Measurements from ENCODE around the gene ZFAND3. TPM values are rescaled to one million over a fixed set of nuclear protein-coding genes. Genes with fewer than 3 reads are reported as not detected.
A peak's percentile ranks its signal among the peaks of the same experiment; 100 is the strongest.

Gene ZFAND3
- polyA plus RNA-seq, 3 donors, result 11.5 to 21.1 (median 11.7) TPM

- Histone ChIP-seq H3K27ac (ENCODE audit: low read depth in 1 of 2, low read length in 2 of 2) (peak overlapping the region in 1 of 2 donors; percentile 42), H3K9me3 (replicated peaks in 1 of 2; ENCODE audit: control insufficient read depth in 1 of 2, insufficient read depth in 1 of 2, low read length in 2 of 2) (no peaks in the 10 kb centered on the region), H3K4me2 (replicated peaks; ENCODE audit: extremely low read depth, low read length, poor library complexity, severe bottlenecking) (peak overlapping the region; percentile 1), H4K20me1 (ENCODE audit: insufficient read depth, low read length) (peaks cover 100% of the 10 kb centered on the region), H3K4me3 (replicated peaks in 1 of 3; ENCODE audit: low read depth in 2 of 3, low read length in 3 of 3) (no peak overlapping the region), H3K27me3 (ENCODE audit: control insufficient read depth in 2 of 2, insufficient read depth in 2 of 2, low read length in 2 of 2) (no peaks in the 10 kb centered on the region), H3K9ac (ENCODE audit: insufficient read depth, low read length, poor library complexity, severe bottlenecking) (no peak overlapping the region), H3K4me1 (ENCODE audit: control insufficient read depth in 1 of 2, insufficient read depth in 2 of 2, low read length in 2 of 2) (peaks cover 22 to 42% of the 10 kb centered on the region in 2 donors), H3K79me2 (ENCODE audit: insufficient read depth, low read length) (peaks cover 99% of the 10 kb centered on the region), H2AFZ (ENCODE audit: insufficient read depth, low read depth, low read length, poor library complexity, severe bottlenecking) (no peak overlapping the region), H3K36me3 (replicated peaks in 1 of 2; ENCODE audit: control insufficient read depth in 1 of 2, insufficient read depth in 2 of 2, low read length in 2 of 2) (peaks cover 0 to 6% of the 10 kb centered on the region in 2 donors)
- peaks cover 9 to 26% of the 10 kb centered on the region in 2 donors for H3K36me3 Mint-ChIP-seq
- H3K4me1 Mint-ChIP-seq, result peaks cover 51% of the 10 kb centered on the region
- peak; percentile 19 to 44 (median 40) for DNase-seq
- intact Hi-C loops (cut with micrococcal nuclease), result no loop called here
- WGBS (ENCODE audit: insufficient coverage), result no CpG with 5 or more reads among the region's 3 CpGs
- TF ChIP-seq, protein P1, sequence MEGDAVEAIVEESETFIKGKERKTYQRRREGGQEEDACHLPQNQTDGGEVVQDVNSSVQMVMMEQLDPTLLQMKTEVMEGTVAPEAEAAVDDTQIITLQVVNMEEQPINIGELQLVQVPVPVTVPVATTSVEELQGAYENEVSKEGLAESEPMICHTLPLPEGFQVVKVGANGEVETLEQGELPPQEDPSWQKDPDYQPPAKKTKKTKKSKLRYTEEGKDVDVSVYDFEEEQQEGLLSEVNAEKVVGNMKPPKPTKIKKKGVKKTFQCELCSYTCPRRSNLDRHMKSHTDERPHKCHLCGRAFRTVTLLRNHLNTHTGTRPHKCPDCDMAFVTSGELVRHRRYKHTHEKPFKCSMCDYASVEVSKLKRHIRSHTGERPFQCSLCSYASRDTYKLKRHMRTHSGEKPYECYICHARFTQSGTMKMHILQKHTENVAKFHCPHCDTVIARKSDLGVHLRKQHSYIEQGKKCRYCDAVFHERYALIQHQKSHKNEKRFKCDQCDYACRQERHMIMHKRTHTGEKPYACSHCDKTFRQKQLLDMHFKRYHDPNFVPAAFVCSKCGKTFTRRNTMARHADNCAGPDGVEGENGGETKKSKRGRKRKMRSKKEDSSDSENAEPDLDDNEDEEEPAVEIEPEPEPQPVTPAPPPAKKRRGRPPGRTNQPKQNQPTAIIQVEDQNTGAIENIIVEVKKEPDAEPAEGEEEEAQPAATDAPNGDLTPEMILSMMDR (IDR thresholded peaks at IDR 0.05), result no peak
- H3K4me3 Mint-ChIP-seq, result no peak overlapping the region
- peak overlapping the region in 6 of 7 donors; percentile 18 to 78 (median 64) for H3K27ac Mint-ChIP-seq
- H3K27me3 Mint-ChIP-seq (ENCODE audit: low read depth in 3 of 3), result no peaks in the 10 kb centered on the region
- H3K9me3 Mint-ChIP-seq, result peaks cover under 1 to 3% (median 2%) of the 10 kb centered on the region in 7 donors
Observed at GRCh38 chr6:37838219-37838921, 18.8 kb downstream of the ZFAND3 start.

DNA sequence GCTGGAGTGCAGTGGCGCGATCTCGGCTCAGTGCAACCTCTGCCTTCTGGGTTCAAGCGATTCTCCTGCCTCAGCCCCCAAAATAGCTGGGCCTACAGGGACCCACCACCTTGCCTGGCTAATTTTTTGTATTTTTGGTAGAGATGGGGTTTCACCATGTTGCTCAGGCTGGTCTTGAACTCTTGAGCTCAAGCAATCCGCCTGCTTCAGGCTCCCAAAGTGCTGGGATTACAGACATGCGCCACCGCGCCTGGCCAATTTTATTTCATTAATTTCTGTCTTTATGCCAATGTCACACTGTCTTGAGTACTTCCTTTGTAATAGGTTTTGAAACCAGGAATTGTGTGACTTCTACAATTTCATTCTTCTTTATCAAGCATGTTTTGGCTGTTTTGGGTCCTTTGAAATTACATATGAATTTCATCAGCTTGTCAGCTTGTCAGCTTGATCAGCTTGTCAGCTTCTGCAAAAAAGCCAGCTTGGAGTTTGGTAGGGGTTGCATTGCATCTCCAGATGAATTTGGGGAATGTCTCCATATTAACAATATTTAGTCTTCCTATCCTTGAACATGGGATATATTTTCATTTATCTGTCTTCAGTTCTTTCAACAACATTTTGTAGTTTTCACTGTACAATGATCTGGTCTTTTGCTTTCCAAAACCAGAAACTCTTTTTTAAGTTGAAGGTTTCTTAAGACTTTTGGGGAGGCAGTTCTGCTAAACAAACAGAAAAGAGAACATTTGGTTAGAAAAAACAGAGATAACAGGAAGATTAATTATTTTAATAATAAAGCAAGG is 20.8 kb downstream of the ZFAND3 start:
- peaks cover 0 to 3% (median 0%) of the 10 kb centered on the region in 7 donors for H3K9me3 Mint-ChIP-seq
- no CpG with 5 or more reads among the region's 8 CpGs for WGBS (ENCODE audit: insufficient coverage)
- TF ChIP-seq, protein P1 (IDR thresholded peaks at IDR 0.05), result no peak
- peak overlapping the region; percentile 59 to 90 (median 72) for H3K27ac Mint-ChIP-seq
- peak overlapping the region; percentile 50 to 55 for H3K27ac ChIP-seq (ENCODE audit: low read depth in 1 of 2, low read length in 2 of 2)
- H3K4me2 ChIP-seq (replicated peaks; ENCODE audit: extremely low read depth, low read length, poor library complexity, severe bottlenecking), result no peak overlapping the region
- peaks cover 0 to 6% of the 10 kb centered on the region in 2 donors for H3K36me3 ChIP-seq (replicated peaks in 1 of 2; ENCODE audit: control insufficient read depth in 1 of 2, insufficient read depth in 2 of 2, low read length in 2 of 2)
- no peaks in the 10 kb centered on the region for H3K9me3 ChIP-seq (replicated peaks in 1 of 2; ENCODE audit: control insufficient read depth in 1 of 2, insufficient read depth in 1 of 2, low read length in 2 of 2)
- no peaks in the 10 kb centered on the region for H3K27me3 Mint-ChIP-seq (ENCODE audit: low read depth in 3 of 3)
- peaks cover 8 to 28% of the 10 kb centered on the region in 2 donors for H3K36me3 Mint-ChIP-seq
- peaks cover 99% of the 10 kb centered on the region for H3K79me2 ChIP-seq (ENCODE audit: insufficient read depth, low read length)
- intact Hi-C loops (cut with micrococcal nuclease), result no loop called here
- no peak overlapping the region for H3K9ac ChIP-seq (ENCODE audit: insufficient read depth, low read length, poor library complexity, severe bottlenecking)
- no peak for DNase-seq
- peaks cover 22 to 42% of the 10 kb centered on the region in 2 donors for H3K4me1 ChIP-seq (ENCODE audit: control insufficient read depth in 1 of 2, insufficient read depth in 2 of 2, low read length in 2 of 2)
- H3K4me3 Mint-ChIP-seq, result no peak overlapping the region
- H2AFZ ChIP-seq (ENCODE audit: insufficient read depth, low read depth, low read length, poor library complexity, severe bottlenecking), result no peak overlapping the region
- H3K4me3 ChIP-seq (replicated peaks in 1 of 3; ENCODE audit: low read depth in 2 of 3, low read length in 3 of 3), result no peak overlapping the region
- peaks cover 59% of the 10 kb centered on the region for H3K4me1 Mint-ChIP-seq
- peaks cover 100% of the 10 kb centered on the region for H4K20me1 ChIP-seq (ENCODE audit: insufficient read depth, low read length)
- H3K27me3 ChIP-seq (ENCODE audit: control insufficient read depth in 2 of 2, insufficient read depth in 2 of 2, low read length in 2 of 2), result no peaks in the 10 kb centered on the region

Data from CD14-positive monocyte (primary cell).